ENCODE data around the gene PCDHB2. TPM values are rescaled to one million over a fixed set of nuclear protein-coding genes. Genes with fewer than 3 reads are reported as not detected.
"Not testable (repeated sequence)": the region's sequence is repeated elsewhere in the genome, so short reads cannot be mapped to it uniquely, and the experiment has no call there.

Gene PCDHB2
- total RNA-seq, 2 donors from 2014 or later = 2.3 to 4.6 TPM

DNA sequence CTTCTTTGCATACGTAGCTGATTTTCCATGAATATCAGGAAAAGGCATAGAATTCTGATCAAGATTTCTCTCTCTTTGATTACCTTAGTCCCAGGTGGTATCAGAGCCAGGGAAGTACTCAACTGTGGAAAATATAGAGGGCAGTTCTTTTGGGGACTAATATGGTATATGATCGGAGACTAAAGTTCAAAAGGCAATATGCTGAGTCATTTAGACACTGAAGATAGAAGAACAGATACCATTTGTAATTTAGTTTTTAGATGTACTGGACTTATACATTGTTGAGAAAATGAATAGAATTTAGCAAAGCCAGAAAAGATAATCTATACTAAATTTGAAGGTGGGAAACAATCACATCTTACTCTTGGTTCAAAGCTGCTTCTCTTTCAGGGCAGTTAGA, 10.9 kb downstream of the PCDHB2 start:
- Histone ChIP-seq H3K27me3 (replicated peaks; ENCODE audit: insufficient read depth) (no peaks in the 10 kb centered on the region), H3K9me3 (peaks cover 15% of the 10 kb centered on the region), H3K4me1 (ENCODE audit: control insufficient read depth in 1 of 2, low read depth in 2 of 2) (no peaks in the 10 kb centered on the region), H3K36me3 (no peaks in the 10 kb centered on the region), H3K27ac (no peak overlapping the region), H3K4me3 (no peak overlapping the region)
- no peak for ATAC-seq (ENCODE audit: insufficient number of reproducible peaks, low FRiP score, low read depth)
- no peak for DNase-seq (ENCODE audit: low spot score)
- TF ChIP-seq, protein P1, sequence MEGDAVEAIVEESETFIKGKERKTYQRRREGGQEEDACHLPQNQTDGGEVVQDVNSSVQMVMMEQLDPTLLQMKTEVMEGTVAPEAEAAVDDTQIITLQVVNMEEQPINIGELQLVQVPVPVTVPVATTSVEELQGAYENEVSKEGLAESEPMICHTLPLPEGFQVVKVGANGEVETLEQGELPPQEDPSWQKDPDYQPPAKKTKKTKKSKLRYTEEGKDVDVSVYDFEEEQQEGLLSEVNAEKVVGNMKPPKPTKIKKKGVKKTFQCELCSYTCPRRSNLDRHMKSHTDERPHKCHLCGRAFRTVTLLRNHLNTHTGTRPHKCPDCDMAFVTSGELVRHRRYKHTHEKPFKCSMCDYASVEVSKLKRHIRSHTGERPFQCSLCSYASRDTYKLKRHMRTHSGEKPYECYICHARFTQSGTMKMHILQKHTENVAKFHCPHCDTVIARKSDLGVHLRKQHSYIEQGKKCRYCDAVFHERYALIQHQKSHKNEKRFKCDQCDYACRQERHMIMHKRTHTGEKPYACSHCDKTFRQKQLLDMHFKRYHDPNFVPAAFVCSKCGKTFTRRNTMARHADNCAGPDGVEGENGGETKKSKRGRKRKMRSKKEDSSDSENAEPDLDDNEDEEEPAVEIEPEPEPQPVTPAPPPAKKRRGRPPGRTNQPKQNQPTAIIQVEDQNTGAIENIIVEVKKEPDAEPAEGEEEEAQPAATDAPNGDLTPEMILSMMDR (IDR thresholded peaks at IDR 0.05) = no peak

DNA sequence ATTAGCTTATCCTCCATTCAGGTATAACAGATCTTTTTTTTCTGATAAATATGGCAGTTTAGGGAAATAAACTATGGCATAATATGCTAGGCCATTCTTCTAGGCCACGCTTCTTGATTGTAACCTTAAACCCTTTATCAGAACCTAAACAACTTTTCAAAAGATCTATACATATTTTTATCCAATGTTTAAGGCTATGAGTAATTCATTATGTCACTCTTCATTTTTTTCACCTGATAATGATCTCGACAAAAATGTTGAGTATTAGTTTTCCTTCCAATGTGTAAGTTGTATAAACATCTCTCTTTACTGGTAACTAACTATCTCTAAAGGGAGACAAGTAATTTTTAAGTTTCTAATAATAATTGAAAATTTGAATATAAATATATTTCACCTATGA, 24.8 kb downstream of the PCDHB2 start:
- Histone ChIP-seq H3K9me3 (peaks cover 9% of the 10 kb centered on the region), H3K27ac (no peak overlapping the region)

DNA sequence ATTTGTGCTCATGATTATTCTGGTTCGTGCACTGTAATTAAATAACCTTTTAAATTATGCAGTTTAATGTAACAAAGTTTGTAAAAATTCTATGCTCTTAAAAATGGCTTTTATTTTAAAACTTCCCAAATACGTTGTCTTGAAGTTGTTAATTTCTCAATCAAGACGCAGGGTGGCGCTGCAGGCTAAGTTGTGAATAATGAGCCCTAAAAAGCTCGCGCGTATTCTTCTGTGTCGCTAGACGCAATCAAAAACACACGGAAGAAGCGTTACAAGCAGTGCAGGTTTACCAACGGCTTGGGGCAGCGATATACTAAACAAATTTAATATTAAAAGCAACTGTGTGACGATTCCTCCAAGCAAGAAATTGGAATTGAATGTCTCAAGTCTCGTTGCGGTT, 27.1 kb downstream of the PCDHB2 start, which contains the start of gene PCDHB4:
Gene PCDHB4 (plus strand): TSS at position 256 of the 400 bp plus-strand sequence. CDS start 181 bp downstream, outside the sequence.
- TF ChIP-seq, protein P1 (IDR thresholded peaks at IDR 0.05) = peak; percentile 18
- Histone ChIP-seq H3K4me1 (ENCODE audit: control insufficient read depth in 1 of 2, low read depth in 2 of 2) (no peaks in the 10 kb centered on the region), H3K9me3 (peaks cover 12% of the 10 kb centered on the region), H3K4me3 (peak within 1 kb of the TSS; percentile 51), H3K36me3 (no peaks in the 10 kb centered on the region), H3K27me3 (replicated peaks; ENCODE audit: insufficient read depth) (no peaks in the 10 kb centered on the region), H3K27ac (no peak within 1 kb of the TSS)
- DNase-seq (ENCODE audit: low spot score) (no peak), ATAC-seq (ENCODE audit: insufficient number of reproducible peaks, low FRiP score, low read depth) (no peak)

More for the DNA sequence above, 24.8 kb downstream of the PCDHB2 start:
- ATAC-seq (ENCODE audit: insufficient number of reproducible peaks, low FRiP score, low read depth) (no peak), DNase-seq (ENCODE audit: low spot score) (no peak)
- Histone ChIP-seq H3K27me3 (replicated peaks; ENCODE audit: insufficient read depth) (no peaks in the 10 kb centered on the region), H3K4me1 (ENCODE audit: control insufficient read depth in 1 of 2, low read depth in 2 of 2) (no peaks in the 10 kb centered on the region), H3K36me3 (no peaks in the 10 kb centered on the region), H3K4me3 (no peak overlapping the region)
- TF ChIP-seq, protein P1 (IDR thresholded peaks at IDR 0.05) = no peak

DNA sequence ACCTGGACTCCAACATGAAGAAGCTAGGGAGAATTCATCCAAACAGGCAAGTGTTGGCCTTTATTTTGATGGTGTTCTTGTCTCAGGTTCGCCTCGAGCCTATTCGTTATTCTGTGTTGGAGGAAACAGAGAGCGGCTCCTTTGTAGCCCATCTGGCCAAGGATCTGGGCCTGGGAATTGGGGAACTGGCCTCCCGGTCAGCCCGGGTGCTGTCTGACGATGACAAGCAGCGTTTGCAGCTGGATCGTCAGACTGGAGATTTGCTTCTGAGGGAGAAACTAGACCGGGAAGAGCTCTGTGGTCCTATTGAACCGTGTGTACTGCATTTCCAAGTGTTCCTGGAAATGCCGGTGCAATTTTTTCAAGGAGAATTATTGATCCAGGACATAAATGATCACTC, 27.6 kb downstream of the PCDHB2 start:
- Histone ChIP-seq H3K27ac (no peak overlapping the region), H3K36me3 (no peaks in the 10 kb centered on the region), H3K4me3 (peak overlapping the region; percentile 51), H3K9me3 (peaks cover 12% of the 10 kb centered on the region), H3K27me3 (replicated peaks; ENCODE audit: insufficient read depth) (no peaks in the 10 kb centered on the region), H3K4me1 (ENCODE audit: control insufficient read depth in 1 of 2, low read depth in 2 of 2) (no peaks in the 10 kb centered on the region)
- no peak for DNase-seq (ENCODE audit: low spot score)
- TF ChIP-seq, protein P1 (IDR thresholded peaks at IDR 0.05) = no peak
- no peak for ATAC-seq (ENCODE audit: insufficient number of reproducible peaks, low FRiP score, low read depth)

DNA sequence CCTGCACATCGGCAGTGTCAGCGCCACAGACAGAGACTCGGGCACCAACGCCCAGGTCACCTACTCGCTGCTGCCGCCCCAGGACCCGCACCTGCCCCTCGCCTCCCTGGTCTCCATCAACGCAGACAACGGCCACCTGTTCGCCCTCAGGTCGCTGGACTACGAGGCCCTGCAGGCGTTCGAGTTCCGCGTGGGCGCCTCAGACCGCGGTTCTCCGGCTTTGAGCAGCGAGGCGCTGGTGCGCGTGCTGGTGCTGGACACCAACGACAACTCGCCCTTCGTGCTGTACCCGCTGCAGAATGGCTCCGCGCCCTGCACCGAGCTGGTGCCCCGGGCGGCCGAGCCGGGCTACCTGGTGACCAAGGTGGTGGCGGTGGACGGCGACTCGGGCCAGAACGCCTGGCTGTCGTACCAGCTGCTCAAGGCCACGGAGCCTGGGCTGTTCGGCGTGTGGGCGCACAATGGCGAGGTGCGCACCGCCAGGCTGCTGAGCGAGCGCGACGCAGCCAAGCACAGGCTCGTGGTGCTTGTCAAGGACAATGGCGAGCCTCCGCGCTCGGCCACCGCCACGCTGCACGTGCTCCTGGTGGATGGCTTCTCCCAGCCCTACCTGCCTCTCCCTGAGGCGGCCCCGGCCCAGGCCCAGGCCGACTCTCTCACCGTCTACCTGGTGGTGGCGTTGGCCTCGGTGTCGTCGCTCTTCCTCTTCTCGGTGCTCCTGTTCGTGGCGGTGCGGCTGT, 29.2 kb downstream of the PCDHB2 start:
- H3K4me3 ChIP-seq; H3K36me3 ChIP-seq; H3K27ac ChIP-seq; H3K27me3 ChIP-seq (replicated peaks; ENCODE audit: insufficient read depth); DNase-seq (ENCODE audit: low spot score); H3K4me1 ChIP-seq (ENCODE audit: control insufficient read depth in 1 of 2, low read depth in 2 of 2); ATAC-seq (ENCODE audit: insufficient number of reproducible peaks, low FRiP score, low read depth): not testable (repeated sequence)
- peaks cover 14% of the 10 kb centered on the region for H3K9me3 ChIP-seq
